GM23248 (cell line): Measurements from ENCODE around the gene CFL1.

Source experiments
- EZH2 ChIP-seq: fragments of 200-600 bp; sonication (generic); IDR thresholded peaks from 2 replicates; pipeline ENCODE4 v1.6.1; 2018; ENCODE audit warnings: antibody characterized with exemption, mild to moderate bottlenecking; ENCODE audit not compliant: insufficient read depth, poor library complexity, severe bottlenecking
- EZH2phosphoT487 ChIP-seq: fragments of 200-600 bp; sonication (generic); IDR thresholded peaks from 2 replicates; pipeline ENCODE4 v1.6.1; 2018; ENCODE audit warnings: antibody characterized with exemption, moderate library complexity, mild to moderate bottlenecking, low read depth; ENCODE audit not compliant: insufficient read depth

GRCh38 chr11:65883786-65884715 lies 26.1 kb upstream of the CFL1 start:
- no peak for TF ChIP-seq EZH2
- TF ChIP-seq EZH2phosphoT487: no peak
